Coronary artery (tissue), 2 donors: ENCODE results near the gene SMYD1.

Source experiments
- DNase-seq: peaks from one replicate; pipeline ENCODE4 v3.0.0-alpha.2; 2017; ENCODE audit warnings: low spot score
- H3K27ac ChIP-seq, 2 donors: fragments of 200-600 bp; sonication (generic); one replicate each; pipeline ENCODE4 v1.5.1; 2016 to 2019
- H3K4me3 ChIP-seq: fragments of 200-600 bp; sonication (generic); 2 replicates; pipeline ENCODE4 v1.5.1; 2016; ENCODE audit warnings: mild to moderate bottlenecking, moderate library complexity
- TF ChIP-seq, protein P1 (sequence below): fragments of 200-600 bp; sonication (generic); IDR thresholded peaks from one replicate; pipeline ENCODE4 v1.5.1; 2019; ENCODE audit warnings: antibody characterized with exemption

Gene SMYD1

DNA sequence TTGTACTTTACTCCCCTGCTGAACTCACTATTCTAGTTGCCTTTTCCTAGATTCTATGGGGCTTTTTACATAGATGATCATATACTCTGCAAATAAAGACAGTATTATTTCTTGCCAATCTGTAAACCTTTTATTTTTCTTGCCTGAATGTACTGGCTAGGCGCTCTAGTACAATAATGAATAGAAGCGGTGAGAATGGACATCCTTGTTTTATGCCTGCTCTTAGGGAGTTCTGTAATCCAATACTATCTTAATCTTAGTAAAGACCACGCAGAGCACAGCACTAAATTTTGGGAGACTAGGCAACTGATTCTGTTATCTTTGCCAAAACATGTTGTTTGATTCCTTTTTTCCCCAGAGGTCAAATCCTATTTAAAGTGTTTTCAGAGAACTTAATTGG lies 19.1 kb upstream of the SMYD1 start:
- TF ChIP-seq, protein P1, sequence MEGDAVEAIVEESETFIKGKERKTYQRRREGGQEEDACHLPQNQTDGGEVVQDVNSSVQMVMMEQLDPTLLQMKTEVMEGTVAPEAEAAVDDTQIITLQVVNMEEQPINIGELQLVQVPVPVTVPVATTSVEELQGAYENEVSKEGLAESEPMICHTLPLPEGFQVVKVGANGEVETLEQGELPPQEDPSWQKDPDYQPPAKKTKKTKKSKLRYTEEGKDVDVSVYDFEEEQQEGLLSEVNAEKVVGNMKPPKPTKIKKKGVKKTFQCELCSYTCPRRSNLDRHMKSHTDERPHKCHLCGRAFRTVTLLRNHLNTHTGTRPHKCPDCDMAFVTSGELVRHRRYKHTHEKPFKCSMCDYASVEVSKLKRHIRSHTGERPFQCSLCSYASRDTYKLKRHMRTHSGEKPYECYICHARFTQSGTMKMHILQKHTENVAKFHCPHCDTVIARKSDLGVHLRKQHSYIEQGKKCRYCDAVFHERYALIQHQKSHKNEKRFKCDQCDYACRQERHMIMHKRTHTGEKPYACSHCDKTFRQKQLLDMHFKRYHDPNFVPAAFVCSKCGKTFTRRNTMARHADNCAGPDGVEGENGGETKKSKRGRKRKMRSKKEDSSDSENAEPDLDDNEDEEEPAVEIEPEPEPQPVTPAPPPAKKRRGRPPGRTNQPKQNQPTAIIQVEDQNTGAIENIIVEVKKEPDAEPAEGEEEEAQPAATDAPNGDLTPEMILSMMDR = no peak
- H3K27ac ChIP-seq = no peak overlapping the region
- H3K4me3 ChIP-seq = no peak overlapping the region
- DNase-seq = no peak

DNA sequence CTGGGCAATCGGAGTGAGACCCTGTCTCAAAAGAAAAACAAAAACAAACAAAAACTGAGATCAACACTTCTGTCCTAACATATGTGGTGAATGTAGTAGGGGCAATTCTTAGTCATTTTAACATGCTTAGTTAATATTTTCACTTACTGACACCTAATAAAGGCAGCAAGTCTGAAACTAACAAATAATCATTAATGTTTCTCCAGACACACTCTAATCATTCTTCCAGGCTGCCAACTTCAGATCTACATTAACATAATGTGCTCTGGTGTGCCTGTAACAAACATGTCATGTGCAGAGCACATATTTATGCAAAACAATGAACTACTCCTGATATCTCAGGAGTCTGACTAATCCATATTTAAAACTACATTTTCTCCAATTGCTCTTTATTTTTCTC lies 18.0 kb upstream of the SMYD1 start:
- no peak for DNase-seq
- Histone ChIP-seq H3K4me3 (no peak overlapping the region), H3K27ac (no peak overlapping the region)
- TF ChIP-seq, protein P1 = no peak

DNA sequence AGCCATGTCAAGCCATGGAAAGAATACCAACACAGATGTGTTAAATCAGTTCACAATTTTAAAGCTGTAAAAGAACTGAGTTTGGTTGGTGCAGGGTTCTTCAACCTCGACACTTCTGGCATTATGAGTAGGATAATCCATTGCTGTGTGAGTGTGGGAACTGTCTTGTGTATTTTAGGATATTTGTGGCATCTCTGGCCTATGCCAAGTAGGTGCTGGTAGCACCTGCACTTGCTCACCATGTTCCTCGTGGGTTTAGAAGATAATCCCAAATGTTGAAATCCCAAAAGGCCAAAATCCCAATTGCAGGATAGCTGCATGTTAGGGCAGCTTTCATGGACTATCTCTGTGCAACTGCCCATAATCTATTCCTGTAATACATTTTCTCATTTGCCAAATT lies 15.8 kb upstream of the SMYD1 start:
- H3K4me3 ChIP-seq = no peak overlapping the region
- DNase-seq = no peak
- H3K27ac ChIP-seq = no peak overlapping the region
- TF ChIP-seq, protein P1 = no peak

DNA sequence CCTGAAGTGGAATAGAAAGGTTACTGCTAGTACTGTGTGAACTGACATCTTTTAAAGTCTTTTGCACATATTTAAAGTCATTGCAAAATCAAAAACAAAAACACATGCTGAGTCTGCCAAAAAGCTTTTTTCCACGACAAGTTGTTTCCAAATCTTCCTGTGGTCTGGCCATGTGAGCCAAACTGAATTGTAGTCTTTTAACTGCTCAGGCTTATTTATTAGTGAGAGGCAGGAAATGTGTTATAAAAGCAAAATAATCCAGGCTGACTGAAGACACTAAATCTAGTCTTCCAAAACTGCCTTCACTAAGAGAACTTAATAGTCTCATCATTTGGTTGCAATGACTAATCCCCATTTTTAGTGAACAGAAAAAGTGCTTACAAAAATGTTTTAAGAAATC lies 14.3 kb upstream of the SMYD1 start:
- Histone ChIP-seq H3K27ac (peak overlapping the region in 1 of 2 donors; percentile 98), H3K4me3 (peak overlapping the region; percentile 35)
- TF ChIP-seq, protein P1 = no peak
- DNase-seq = no peak

DNA sequence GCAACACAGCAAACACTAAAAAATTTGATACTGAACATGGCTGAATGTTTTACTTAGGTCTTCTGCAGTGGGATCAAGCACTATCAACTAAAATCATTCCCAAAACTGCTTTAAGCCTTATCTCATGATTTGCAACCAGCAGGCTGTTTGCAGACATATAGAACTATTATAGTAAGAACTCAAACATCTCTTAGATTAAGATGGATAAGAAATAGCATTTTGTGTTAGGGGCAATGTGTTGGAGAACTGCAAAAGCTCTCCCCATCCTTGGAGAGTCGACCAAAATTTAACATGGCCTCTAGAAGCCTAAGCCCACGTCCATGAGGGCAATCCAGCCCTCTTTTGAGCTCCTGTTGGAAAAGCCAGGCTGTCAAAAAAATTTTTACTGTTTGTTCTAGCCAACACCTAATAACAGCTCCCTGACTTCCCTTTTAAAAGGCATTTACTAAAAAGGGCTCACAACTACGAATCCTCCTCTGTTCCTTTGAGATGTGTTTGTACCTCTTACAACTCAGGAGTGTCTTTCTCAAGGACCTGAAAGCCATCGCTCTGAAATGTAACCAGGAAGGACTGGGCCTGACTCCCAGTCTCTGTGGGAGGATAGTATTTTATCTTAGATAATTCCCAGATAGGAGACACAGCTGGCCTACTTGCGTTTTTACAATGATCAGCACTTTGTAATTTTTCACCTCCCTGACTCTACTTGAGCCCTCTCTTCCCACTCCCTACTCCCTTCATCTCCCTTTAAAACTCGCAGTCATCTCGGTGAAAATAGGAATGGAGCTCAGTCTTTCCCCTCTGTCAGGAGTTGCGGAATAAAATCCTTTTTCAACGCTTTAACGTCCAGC lies 13.5 kb upstream of the SMYD1 start:
- TF ChIP-seq, protein P1 = no peak
- Histone ChIP-seq H3K4me3 (peak overlapping the region; percentile 91), H3K27ac (peak overlapping the region; percentile 98)
- DNase-seq = no peak

DNA sequence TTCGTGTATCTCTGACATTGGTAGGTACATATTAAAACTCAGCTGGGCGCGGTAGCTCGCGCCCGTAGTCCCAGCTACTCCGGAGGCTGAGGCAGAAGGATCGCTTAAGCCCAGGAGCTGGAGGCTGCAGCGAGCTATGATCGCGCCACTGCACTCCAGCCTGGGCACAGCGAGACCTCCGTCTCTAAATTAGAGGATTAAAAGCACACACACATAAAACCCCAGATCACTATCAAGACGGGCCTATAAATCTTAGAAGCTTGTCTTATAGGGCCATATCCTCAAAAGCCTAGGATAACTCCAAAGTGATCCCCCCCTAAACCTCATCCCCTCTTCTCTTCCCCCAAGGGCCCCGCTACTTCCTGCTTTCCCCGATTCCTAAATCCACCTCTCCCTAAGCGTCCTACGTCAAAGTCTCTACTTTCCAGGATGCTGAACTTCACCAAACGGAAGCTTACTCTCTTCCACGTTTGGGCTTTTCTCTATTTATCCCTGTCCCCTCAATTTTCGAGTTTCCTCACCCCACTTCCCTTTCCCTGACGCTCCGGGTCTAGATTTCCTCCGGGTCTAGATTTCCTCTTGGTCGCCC lies 12.7 kb upstream of the SMYD1 start:
- TF ChIP-seq, protein P1 = no peak
- Histone ChIP-seq H3K27ac (peak overlapping the region; percentile 98), H3K4me3 (peak overlapping the region; percentile 91)
- DNase-seq = no peak
